ENCODE data around the gene MANSC4.

The MANSC4 gene

DNA sequence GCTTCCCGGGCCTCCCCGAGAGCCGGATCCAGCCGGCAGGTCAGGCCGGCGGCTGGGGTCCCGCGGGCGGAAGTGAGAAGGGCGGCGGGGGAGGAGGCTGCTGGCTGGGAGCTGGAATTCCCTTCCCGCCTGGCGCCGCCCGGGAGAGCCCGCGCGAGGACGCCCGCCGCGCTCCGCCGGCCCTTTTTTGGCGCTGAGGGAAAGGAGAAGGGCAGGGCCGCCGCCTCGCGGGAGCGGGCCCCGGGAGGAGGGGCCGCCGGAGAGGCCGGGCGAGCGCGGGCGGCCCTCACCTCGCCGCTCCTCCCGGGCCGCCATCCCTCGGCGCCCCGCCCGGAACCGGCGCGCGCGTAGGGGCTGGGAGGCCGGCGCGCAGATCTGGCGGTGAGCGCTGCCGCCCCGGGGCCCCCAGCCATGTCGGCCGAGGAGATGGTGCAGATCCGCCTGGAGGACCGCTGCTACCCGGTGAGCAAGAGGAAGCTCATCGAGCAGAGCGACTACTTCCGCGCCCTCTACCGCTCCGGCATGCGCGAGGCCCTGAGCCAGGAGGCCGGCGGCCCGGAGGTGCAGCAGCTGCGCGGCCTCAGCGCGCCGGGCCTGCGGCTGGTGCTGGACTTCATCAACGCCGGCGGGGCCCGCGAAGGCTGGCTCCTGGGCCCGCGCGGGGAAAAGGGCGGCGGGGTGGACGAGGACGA, at the start of gene MANSC4, which contains the start of gene KLHL42:
Gene MANSC4 (minus strand): TSS at position 317 of the 692 bp plus-strand sequence. CDS start 8,960 bp downstream, outside the sequence.
Gene KLHL42 (plus strand): TSS at position 314 of the 692 bp plus-strand sequence. CDS start 98 bp downstream, at position 412.
- TF ChIP-seq, protein P1, sequence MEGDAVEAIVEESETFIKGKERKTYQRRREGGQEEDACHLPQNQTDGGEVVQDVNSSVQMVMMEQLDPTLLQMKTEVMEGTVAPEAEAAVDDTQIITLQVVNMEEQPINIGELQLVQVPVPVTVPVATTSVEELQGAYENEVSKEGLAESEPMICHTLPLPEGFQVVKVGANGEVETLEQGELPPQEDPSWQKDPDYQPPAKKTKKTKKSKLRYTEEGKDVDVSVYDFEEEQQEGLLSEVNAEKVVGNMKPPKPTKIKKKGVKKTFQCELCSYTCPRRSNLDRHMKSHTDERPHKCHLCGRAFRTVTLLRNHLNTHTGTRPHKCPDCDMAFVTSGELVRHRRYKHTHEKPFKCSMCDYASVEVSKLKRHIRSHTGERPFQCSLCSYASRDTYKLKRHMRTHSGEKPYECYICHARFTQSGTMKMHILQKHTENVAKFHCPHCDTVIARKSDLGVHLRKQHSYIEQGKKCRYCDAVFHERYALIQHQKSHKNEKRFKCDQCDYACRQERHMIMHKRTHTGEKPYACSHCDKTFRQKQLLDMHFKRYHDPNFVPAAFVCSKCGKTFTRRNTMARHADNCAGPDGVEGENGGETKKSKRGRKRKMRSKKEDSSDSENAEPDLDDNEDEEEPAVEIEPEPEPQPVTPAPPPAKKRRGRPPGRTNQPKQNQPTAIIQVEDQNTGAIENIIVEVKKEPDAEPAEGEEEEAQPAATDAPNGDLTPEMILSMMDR (IDR thresholded peaks at IDR 0.05; ENCODE audit: control insufficient read depth, insufficient read depth, low read depth, low read length, missing control alignments), result no peak
- peak within 1 kb of the TSS; percentile 90 for H3K4me3 ChIP-seq (ENCODE audit: control insufficient read depth, low read depth, low read length)
- DNase-seq (ENCODE audit: low read depth), result no peak

DNA sequence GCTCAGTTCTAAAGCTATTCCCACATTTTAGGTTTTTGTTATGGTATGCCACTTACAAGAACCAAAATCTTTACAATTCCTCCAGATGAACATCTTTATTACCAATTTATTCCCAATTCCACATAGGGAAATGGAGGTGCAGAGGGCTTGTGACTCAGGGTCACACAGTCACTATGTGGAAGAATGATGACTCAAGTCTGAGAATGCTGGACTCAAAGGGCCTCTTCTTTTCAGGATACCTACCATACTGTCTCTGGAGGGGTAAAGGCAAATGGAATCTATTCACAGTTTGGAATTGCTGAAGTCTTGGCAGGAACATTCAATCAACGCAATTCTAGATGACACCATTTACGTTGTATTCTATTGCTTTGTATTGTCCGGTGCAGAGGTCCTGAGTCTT, 48.2 kb upstream of the MANSC4 start:
- TF ChIP-seq, protein P1 (IDR thresholded peaks at IDR 0.05; ENCODE audit: control insufficient read depth, insufficient read depth, low read depth, low read length, missing control alignments), result no peak
- DNase-seq (ENCODE audit: low read depth), result no peak
- H3K4me3 ChIP-seq (ENCODE audit: control insufficient read depth, low read depth, low read length), result no peak overlapping the region

DNA sequence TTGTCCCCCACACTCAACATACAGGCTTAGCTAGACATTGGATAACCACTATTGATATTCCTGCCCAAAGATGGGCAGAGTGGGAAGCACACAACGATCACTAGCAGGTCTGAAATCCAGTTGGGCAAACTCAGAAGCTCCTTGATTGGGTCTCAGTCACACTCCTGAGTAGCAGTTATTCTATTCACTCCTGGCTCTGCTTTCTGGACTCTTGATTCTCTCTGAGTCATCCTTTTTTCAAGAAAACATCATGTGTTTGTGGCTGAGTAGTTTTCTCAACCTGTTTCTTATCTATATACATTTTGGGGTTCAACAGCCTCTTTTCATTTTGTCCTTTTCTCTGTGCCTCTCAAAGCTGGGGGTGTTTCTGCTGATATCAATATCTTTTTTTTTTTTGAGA, 46.0 kb upstream of the MANSC4 start:
- TF ChIP-seq, protein P1 (IDR thresholded peaks at IDR 0.05; ENCODE audit: control insufficient read depth, insufficient read depth, low read depth, low read length, missing control alignments), result no peak
- DNase-seq (ENCODE audit: low read depth), result no peak
- H3K4me3 ChIP-seq (ENCODE audit: control insufficient read depth, low read depth, low read length), result no peak overlapping the region

DNA sequence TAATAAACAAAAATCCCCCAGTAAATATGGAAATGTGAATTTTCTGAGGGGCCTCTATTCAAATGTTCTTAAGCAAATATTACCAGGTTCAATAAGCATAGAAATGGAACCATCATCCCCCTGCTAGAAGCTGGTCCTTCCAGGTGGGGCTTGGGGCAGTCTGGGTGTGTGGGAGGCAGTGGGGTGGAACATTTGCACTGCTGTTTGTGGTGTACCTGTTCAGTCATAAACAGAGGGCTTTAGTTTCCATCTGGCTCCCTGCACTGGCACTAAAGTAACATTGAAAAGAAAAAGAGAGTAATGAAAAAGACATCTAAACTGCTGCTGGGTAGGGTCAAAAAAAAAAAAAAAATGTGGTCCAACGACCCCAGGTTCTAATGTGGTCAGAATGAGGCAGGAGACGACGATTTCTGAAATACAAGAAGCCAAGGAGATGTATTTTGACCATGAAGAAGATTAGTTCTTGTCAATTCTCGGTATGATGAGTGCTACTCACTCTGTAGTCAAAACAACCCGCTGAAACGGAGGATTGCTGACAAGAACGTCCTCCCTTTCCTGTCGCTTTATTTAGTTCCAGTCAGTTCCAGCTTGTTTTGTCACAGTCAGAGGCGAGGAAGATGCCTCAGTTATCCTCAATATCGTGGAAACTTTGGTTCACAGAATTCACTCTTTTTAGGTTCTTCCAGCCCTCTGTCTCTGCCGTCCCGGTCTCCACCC, 44.2 kb upstream of the MANSC4 start:
- no peak overlapping the region for H3K4me3 ChIP-seq (ENCODE audit: control insufficient read depth, low read depth, low read length)
- TF ChIP-seq, protein P1 (IDR thresholded peaks at IDR 0.05; ENCODE audit: control insufficient read depth, insufficient read depth, low read depth, low read length, missing control alignments), result no peak
- DNase-seq (ENCODE audit: low read depth), result no peak

DNA sequence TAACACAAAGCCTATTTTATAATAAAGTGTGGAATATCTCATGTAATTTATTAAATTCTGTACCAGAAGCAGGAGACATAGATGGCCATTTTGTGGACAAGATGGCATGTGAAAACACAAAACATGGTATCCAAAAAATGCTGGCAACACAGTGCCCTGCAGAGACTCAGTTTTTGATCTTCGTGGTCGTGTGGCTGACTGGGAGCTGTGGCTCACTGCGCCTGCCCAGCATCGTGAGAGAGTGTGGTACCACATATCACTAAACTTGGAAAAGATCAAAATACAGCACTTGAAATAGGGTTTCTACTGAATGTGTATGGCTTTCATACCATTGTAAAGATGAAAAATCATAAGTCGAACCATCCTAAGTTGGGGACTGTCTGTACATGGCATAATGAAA, 43.0 kb upstream of the MANSC4 start:
- TF ChIP-seq, protein P1 (IDR thresholded peaks at IDR 0.05; ENCODE audit: control insufficient read depth, insufficient read depth, low read depth, low read length, missing control alignments), result no peak
- no peak for DNase-seq (ENCODE audit: low read depth)
- H3K4me3 ChIP-seq (ENCODE audit: control insufficient read depth, low read depth, low read length), result no peak overlapping the region

DNA sequence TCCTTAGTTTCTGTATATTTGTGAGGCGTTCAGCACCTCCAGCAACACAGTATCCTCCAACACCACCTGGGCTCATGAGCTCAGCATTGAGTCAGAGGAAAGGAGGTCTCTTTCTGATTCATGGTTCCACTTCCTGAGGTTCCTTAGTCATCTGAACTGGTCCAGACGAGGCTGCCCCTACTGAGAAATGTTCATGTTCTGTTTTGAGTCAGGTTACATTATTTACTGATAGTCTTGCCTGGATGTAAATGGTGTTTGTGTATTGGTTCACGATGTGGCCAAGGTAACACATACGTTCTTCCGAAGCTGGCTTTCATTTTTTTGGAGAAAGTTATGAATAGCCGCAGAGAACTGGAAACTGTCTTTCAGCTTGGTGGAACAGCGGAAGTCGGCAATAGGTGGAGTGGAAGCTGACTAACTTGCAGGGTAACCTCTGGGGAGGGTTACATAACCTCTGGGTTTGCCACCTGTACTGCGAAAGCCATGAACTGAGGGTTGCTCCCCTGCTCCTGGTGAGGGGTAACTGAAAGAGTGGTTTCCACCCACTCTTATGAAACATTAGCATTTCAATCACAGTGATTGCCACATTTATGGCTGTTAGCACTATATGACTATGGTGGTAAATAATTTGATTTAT, 42.2 kb upstream of the MANSC4 start:
- peak; percentile 28 for DNase-seq (ENCODE audit: low read depth)
- TF ChIP-seq, protein P1 (IDR thresholded peaks at IDR 0.05; ENCODE audit: control insufficient read depth, insufficient read depth, low read depth, low read length, missing control alignments), result no peak
- no peak overlapping the region for H3K4me3 ChIP-seq (ENCODE audit: control insufficient read depth, low read depth, low read length)
